GM18511 (cell line): Measurements from ENCODE around the gene MRPS26.
A peak's percentile ranks its signal among the peaks of the same experiment; 100 is the strongest.
"Not testable (repeated sequence)": the region's sequence is repeated elsewhere in the genome, so short reads cannot be mapped to it uniquely, and the experiment has no call there.

ENCODE experiments used
- ATAC-seq: cut with Tn5 transposase; IDR thresholded peaks from one replicate; pipeline ENCODE4 v1.9.1; 2021; ENCODE audit warnings: mild to moderate bottlenecking, moderate library complexity; ENCODE audit not compliant: unreplicated experiment

MRPS26 gene

GRCh38 chr20:3041854-3042409 lies 3.9 kb upstream of the MRPS26 start:
- no peak for ATAC-seq

- ATAC-seq, result no peak
Measured at GRCh38 chr20:3042625-3043024, 3.2 kb upstream of the MRPS26 start.

GRCh38 chr20:3043322-3043721 lies 2.5 kb upstream of the MRPS26 start, which contains the start of gene GNRH2:
GNRH2 (plus strand) TSS chr20:3043622; CDS start chr20:3044415, 793 bp downstream.
- ATAC-seq, result no peak

GRCh38 chr20:3044336-3044965 lies 1.4 kb upstream of the MRPS26 start:
- ATAC-seq, result no peak

GRCh38 chr20:3045042-3045815 lies 623 bp upstream of the MRPS26 start:
- ATAC-seq, result peak; percentile 58

GRCh38 chr20:3046677-3047462 lies 1.0 kb downstream of the MRPS26 start:
- no peak for ATAC-seq

- ATAC-seq, result no peak
Measured at GRCh38 chr20:3047486-3048419, 1.9 kb downstream of the MRPS26 start.

- ATAC-seq, result no peak
Measured at GRCh38 chr20:3051385-3052019, 5.7 kb downstream of the MRPS26 start.

- ATAC-seq, result no peak
Measured at GRCh38 chr20:3059489-3059888, 13.6 kb downstream of the MRPS26 start.

- not testable (repeated sequence) for ATAC-seq
Measured at GRCh38 chr20:3064119-3064518, 18.3 kb downstream of the MRPS26 start.

GRCh38 chr20:3067139-3068014 lies 21.5 kb downstream of the MRPS26 start:
- ATAC-seq, result no peak

GRCh38 chr20:3068075-3068474 lies 22.2 kb downstream of the MRPS26 start:
- ATAC-seq, result no peak

- ATAC-seq, result no peak
Measured at GRCh38 chr20:3068986-3069900, 23.4 kb downstream of the MRPS26 start.

GRCh38 chr20:3070725-3071124 lies 24.9 kb downstream of the MRPS26 start:
- ATAC-seq, result no peak

GRCh38 chr20:3071266-3071609 lies 25.4 kb downstream of the MRPS26 start:
- no peak for ATAC-seq

GRCh38 chr20:3071610-3072529 lies 26.0 kb downstream of the MRPS26 start, which contains the start of gene OXT:
OXT (plus strand) TSS chr20:3071620; CDS start chr20:3071656, 36 bp downstream.
- no peak for ATAC-seq
